ENCODE results near the gene MEN1.
"Not testable (repeated sequence)": the region's sequence is repeated elsewhere in the genome, so short reads cannot be mapped to it uniquely, and the experiment has no call there.

MEN1 gene

GRCh38 chr11:64845776-64846129, 35.4 kb upstream of the MEN1 start:
- DNase-seq (ENCODE audit: low spot score), result not testable (repeated sequence)

GRCh38 chr11:64845129-64845775, 34.9 kb upstream of the MEN1 start:
- no peak for DNase-seq (ENCODE audit: low spot score)

- peak; percentile 77 for DNase-seq (ENCODE audit: low spot score)
These were observed 34.2 kb upstream of the MEN1 start, which contains the start of gene CDC42BPG for GRCh38 chr11:64844330-64845128. Gene CDC42BPG (minus strand): TSS chr11:64844653. CDS start chr11:64844569, 84 bp downstream.

GRCh38 chr11:64843686-64844329, 33.5 kb upstream of the MEN1 start:
- no peak for DNase-seq (ENCODE audit: low spot score)

GRCh38 chr11:64842851-64843685, 32.7 kb upstream of the MEN1 start:
- DNase-seq (ENCODE audit: low spot score), result no peak

GRCh38 chr11:64842366-64842759, 32.0 kb upstream of the MEN1 start:
- no peak for DNase-seq (ENCODE audit: low spot score)

GRCh38 chr11:64841592-64842365, 31.4 kb upstream of the MEN1 start:
- no peak for DNase-seq (ENCODE audit: low spot score)

GRCh38 chr11:64839887-64840782, 29.8 kb upstream of the MEN1 start:
- no peak for DNase-seq (ENCODE audit: low spot score)

GRCh38 chr11:64839335-64839734, 29.0 kb upstream of the MEN1 start:
- no peak for DNase-seq (ENCODE audit: low spot score)

- DNase-seq (ENCODE audit: low spot score), result no peak
These were observed 28.4 kb upstream of the MEN1 start for GRCh38 chr11:64838600-64839334.

GRCh38 chr11:64837887-64838351, 27.6 kb upstream of the MEN1 start:
- no peak for DNase-seq (ENCODE audit: low spot score)

GRCh38 chr11:64836448-64837072, 26.2 kb upstream of the MEN1 start:
- DNase-seq (ENCODE audit: low spot score), result no peak

- DNase-seq (ENCODE audit: low spot score), result no peak
These were observed 25.5 kb upstream of the MEN1 start for GRCh38 chr11:64835616-64836447.

GRCh38 chr11:64834723-64835615, 24.6 kb upstream of the MEN1 start:
- no peak for DNase-seq (ENCODE audit: low spot score)

- DNase-seq (ENCODE audit: low spot score), result no peak
These were observed 23.8 kb upstream of the MEN1 start for GRCh38 chr11:64834031-64834722.

GRCh38 chr11:64833509-64833908, 23.2 kb upstream of the MEN1 start:
- no peak for DNase-seq (ENCODE audit: low spot score)

- DNase-seq (ENCODE audit: low spot score), result no peak
These were observed 22.8 kb upstream of the MEN1 start for GRCh38 chr11:64833198-64833502.

Data from CD4-positive, alpha-beta T cell treated with Interleukin-6 at 100 ng/mL for 8 hours (primary cell).